GM23338 (cell line): ENCODE measurements around the gene PEDS1. TPM values are rescaled to one million over a fixed set of nuclear protein-coding genes. Genes with fewer than 3 reads are reported as not detected.

Experiments used
- ATAC-seq: fragments of 200-7000 bp; cut with Tn5 transposase; 3 replicates; pipeline ENCODE4 v1.9.1; 2020
- DNase-seq: peaks from one replicate; pipeline ENCODE4 v3.0.0-alpha.2; 2015; ENCODE audit warnings: low spot score
- H2AFZ ChIP-seq: fragments of 200-600 bp; sonication (generic); 2 replicates; pipeline ENCODE4 v1.8.0; 2016; ENCODE audit warnings: antibody characterized with exemption, mild to moderate bottlenecking, moderate library complexity
- H3F3A ChIP-seq: fragments of 200-600 bp; sonication (generic); replicated peaks from 2 replicates; pipeline ENCODE4 v1.8.0; 2017; ENCODE audit warnings: antibody characterized with exemption, mixed run types, low read depth
- H3K27ac ChIP-seq: fragments of 200-600 bp; sonication (generic); 2 replicates; pipeline ENCODE4 v1.6.1; 2016; ENCODE audit warnings: low read depth
- H3K27me3 ChIP-seq: fragments of 200-600 bp; sonication (generic); 2 replicates; pipeline ENCODE4 v1.8.0; 2016; ENCODE audit warnings: mild to moderate bottlenecking, mixed run types, moderate library complexity; ENCODE audit not compliant: insufficient read depth
- H3K36me3 ChIP-seq: fragments of 200-600 bp; sonication (generic); 2 replicates; pipeline ENCODE4 v1.8.0; 2016; ENCODE audit warnings: mild to moderate bottlenecking; ENCODE audit not compliant: insufficient read depth
- H3K4me1 ChIP-seq: fragments of 200-600 bp; sonication (generic); 2 replicates; pipeline ENCODE4 v1.8.0; 2016; ENCODE audit warnings: mild to moderate bottlenecking, moderate library complexity; ENCODE audit not compliant: insufficient read depth
- H3K4me2 ChIP-seq: fragments of 200-600 bp; sonication (generic); 2 replicates; pipeline ENCODE4 v1.7.1; 2017; ENCODE audit warnings: mixed run types
- H3K4me3 ChIP-seq: fragments of 200-600 bp; sonication (generic); 2 replicates; pipeline ENCODE4 v1.6.1; 2016; ENCODE audit warnings: mixed run types
- H3K79me2 ChIP-seq: fragments of 200-600 bp; sonication (generic); replicated peaks from 2 replicates; pipeline ENCODE4 v1.8.0; 2017; ENCODE audit warnings: mild to moderate bottlenecking; ENCODE audit not compliant: insufficient read depth
- H3K9me2 ChIP-seq: fragments of 200-600 bp; sonication (generic); 2 replicates; pipeline ENCODE4 v1.8.0; 2017; ENCODE audit not compliant: insufficient read depth
- H4K20me1 ChIP-seq: fragments of 200-600 bp; sonication (generic); replicated peaks from 2 replicates; pipeline ENCODE4 v1.8.0; 2017; ENCODE audit warnings: mild to moderate bottlenecking; ENCODE audit not compliant: insufficient read depth
- H3K27ac Mint-ChIP-seq: 2 replicates; pipeline ENCODE4 v1.8.0; 2020; ENCODE audit warnings: inconsistent platforms, mild to moderate bottlenecking, moderate library complexity, mixed read lengths
- H3K27me3 Mint-ChIP-seq: 3 replicates; pipeline ENCODE4 v1.8.0; 2022; ENCODE audit warnings: low read depth, mild to moderate bottlenecking, moderate library complexity, mixed read lengths, inconsistent platforms; ENCODE audit not compliant: insufficient read depth, poor library complexity
- H3K36me3 Mint-ChIP-seq: 3 replicates; pipeline ENCODE4 v1.8.0; 2021; ENCODE audit warnings: low read depth, mild to moderate bottlenecking, inconsistent platforms, moderate library complexity, mixed read lengths
- H3K4me1 Mint-ChIP-seq: 3 replicates; pipeline ENCODE4 v1.8.0; 2020; ENCODE audit warnings: mild to moderate bottlenecking, inconsistent platforms, mixed read lengths
- H3K4me3 Mint-ChIP-seq: 3 replicates; pipeline ENCODE4 v1.8.0; 2021; ENCODE audit warnings: moderate library complexity, mild to moderate bottlenecking, inconsistent platforms, mixed read lengths
- H3K9me3 Mint-ChIP-seq: 3 replicates; pipeline ENCODE4 v1.8.0; 2020; ENCODE audit warnings: moderate library complexity, mild to moderate bottlenecking, inconsistent platforms, mixed read lengths
- CREB1 ChIP-seq: fragments of 250-450 bp; sonication (Bioruptor Pico); IDR thresholded peaks from 2 replicates; pipeline ENCODE4 v1.5.0; 2020; ENCODE audit warnings: low read depth, mild to moderate bottlenecking, moderate library complexity
- NANOG ChIP-seq: IDR thresholded peaks from 2 replicates; pipeline ENCODE4 v1.6.1; 2016; ENCODE audit warnings: antibody characterized with exemption, borderline replicate concordance
- ZNF114 ChIP-seq: fragments of 250-450 bp; sonication (Bioruptor Pico); IDR thresholded peaks from 2 replicates; pipeline ENCODE4 v1.5.0; 2020; ENCODE audit warnings: mild to moderate bottlenecking, moderate library complexity
- ZNF331 ChIP-seq: fragments of 250-450 bp; sonication (Bioruptor Pico); IDR thresholded peaks from 2 replicates; pipeline ENCODE4 v1.5.0; 2020; ENCODE audit warnings: low read depth, mild to moderate bottlenecking, moderate library complexity
- polyA plus RNA-seq: library from polyadenylated mRNA; unstranded; fragments of >200 nt; fragmentation: Nextera tagmentation; extraction: Ambion mirVana; gene quantifications from 2 replicates; pipeline ENCODE4 v1.2.1, GENCODE V29; 2016
- total RNA-seq: library from RNA; depleted of rRNA; stranded (reverse); fragments of >200 nt; shearing (Covaris generic); gene quantifications from 2 replicates; pipeline ENCODE4 v1.2.3, GENCODE V29; 2014
- TF ChIP-seq, protein P1 (sequence below): fragments of 250-450 bp; sonication (Bioruptor Pico); IDR thresholded peaks from 2 replicates; pipeline ENCODE4 v1.5.0; 2020; ENCODE audit warnings: mild to moderate bottlenecking, moderate library complexity

Gene PEDS1
- total and polyA plus RNA-seq, 2 experiments from 2014 or later: 34.5 to 43.6 TPM

DNA sequence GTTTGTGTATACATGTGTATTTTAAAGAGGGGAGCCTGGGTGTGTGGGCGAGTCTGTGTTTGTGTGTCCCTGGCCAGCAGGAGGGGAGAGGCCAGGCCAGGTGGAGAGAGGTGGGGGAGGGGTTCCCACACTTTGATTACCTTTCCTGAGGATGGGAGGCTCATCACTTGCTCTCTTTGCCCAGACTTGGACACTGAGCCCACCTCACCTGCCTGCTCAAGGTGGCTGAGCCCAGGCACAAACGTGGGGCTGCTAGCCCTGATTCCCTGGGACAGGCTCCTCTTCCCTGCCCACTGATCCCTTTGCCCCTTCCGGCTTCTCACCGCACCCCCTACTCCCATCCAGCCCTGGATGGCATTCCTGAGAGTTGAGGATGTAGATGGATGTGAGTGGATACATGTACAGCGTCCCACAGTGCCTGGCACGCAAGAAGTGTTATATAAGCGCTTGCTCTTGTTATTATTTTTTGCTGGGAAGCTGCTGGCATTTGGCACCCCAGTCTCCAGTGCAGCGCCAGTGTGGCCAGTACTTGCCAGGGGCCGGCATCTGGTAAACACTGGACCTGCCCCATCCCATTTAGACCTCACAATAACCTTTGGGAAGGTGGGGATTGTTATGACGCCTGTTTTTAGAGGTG is 39.8 kb upstream of the PEDS1 start (continued):
- TF ChIP-seq, protein P1, sequence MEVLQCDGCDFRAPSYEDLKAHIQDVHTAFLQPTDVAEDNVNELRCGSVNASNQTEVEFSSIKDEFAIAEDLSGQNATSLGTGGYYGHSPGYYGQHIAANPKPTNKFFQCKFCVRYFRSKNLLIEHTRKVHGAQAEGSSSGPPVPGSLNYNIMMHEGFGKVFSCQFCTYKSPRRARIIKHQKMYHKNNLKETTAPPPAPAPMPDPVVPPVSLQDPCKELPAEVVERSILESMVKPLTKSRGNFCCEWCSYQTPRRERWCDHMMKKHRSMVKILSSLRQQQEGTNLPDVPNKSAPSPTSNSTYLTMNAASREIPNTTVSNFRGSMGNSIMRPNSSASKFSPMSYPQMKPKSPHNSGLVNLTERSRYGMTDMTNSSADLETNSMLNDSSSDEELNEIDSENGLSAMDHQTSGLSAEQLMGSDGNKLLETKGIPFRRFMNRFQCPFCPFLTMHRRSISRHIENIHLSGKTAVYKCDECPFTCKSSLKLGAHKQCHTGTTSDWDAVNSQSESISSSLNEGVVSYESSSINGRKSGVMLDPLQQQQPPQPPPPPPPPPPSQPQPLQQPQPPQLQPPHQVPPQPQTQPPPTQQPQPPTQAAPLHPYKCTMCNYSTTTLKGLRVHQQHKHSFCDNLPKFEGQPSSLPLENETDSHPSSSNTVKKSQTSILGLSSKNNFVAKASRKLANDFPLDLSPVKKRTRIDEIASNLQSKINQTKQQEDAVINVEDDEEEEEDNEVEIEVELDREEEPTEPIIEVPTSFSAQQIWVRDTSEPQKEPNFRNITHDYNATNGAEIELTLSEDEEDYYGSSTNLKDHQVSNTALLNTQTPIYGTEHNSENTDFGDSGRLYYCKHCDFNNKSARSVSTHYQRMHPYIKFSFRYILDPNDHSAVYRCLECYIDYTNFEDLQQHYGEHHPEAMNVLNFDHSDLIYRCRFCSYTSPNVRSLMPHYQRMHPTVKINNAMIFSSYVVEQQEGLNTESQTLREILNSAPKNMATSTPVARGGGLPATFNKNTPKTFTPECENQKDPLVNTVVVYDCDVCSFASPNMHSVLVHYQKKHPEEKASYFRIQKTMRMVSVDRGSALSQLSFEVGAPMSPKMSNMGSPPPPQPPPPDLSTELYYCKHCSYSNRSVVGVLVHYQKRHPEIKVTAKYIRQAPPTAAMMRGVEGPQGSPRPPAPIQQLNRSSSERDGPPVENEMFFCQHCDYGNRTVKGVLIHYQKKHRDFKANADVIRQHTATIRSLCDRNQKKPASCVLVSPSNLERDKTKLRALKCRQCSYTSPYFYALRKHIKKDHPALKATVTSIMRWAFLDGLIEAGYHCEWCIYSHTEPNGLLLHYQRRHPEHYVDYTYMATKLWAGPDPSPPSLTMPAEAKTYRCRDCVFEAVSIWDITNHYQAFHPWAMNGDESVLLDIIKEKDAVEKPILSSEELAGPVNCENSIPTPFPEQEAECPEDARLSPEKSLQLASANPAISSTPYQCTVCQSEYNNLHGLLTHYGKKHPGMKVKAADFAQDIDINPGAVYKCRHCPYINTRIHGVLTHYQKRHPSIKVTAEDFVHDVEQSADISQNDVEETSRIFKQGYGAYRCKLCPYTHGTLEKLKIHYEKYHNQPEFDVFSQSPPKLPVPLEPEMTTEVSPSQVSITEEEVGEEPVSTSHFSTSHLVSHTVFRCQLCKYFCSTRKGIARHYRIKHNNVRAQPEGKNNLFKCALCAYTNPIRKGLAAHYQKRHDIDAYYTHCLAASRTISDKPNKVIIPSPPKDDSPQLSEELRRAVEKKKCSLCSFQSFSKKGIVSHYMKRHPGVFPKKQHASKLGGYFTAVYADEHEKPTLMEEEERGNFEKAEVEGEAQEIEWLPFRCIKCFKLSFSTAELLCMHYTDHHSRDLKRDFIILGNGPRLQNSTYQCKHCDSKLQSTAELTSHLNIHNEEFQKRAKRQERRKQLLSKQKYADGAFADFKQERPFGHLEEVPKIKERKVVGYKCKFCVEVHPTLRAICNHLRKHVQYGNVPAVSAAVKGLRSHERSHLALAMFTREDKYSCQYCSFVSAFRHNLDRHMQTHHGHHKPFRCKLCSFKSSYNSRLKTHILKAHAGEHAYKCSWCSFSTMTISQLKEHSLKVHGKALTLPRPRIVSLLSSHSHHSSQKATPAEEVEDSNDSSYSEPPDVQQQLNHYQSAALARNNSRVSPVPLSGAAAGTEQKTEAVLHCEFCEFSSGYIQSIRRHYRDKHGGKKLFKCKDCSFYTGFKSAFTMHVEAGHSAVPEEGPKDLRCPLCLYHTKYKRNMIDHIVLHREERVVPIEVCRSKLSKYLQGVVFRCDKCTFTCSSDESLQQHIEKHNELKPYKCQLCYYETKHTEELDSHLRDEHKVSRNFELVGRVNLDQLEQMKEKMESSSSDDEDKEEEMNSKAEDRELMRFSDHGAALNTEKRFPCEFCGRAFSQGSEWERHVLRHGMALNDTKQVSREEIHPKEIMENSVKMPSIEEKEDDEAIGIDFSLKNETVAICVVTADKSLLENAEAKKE: no peak
- TF ChIP-seq ZNF114: no peak
- no peak for TF ChIP-seq CREB1
- no peak for TF ChIP-seq NANOG
- TF ChIP-seq ZNF331: no peak

DNA sequence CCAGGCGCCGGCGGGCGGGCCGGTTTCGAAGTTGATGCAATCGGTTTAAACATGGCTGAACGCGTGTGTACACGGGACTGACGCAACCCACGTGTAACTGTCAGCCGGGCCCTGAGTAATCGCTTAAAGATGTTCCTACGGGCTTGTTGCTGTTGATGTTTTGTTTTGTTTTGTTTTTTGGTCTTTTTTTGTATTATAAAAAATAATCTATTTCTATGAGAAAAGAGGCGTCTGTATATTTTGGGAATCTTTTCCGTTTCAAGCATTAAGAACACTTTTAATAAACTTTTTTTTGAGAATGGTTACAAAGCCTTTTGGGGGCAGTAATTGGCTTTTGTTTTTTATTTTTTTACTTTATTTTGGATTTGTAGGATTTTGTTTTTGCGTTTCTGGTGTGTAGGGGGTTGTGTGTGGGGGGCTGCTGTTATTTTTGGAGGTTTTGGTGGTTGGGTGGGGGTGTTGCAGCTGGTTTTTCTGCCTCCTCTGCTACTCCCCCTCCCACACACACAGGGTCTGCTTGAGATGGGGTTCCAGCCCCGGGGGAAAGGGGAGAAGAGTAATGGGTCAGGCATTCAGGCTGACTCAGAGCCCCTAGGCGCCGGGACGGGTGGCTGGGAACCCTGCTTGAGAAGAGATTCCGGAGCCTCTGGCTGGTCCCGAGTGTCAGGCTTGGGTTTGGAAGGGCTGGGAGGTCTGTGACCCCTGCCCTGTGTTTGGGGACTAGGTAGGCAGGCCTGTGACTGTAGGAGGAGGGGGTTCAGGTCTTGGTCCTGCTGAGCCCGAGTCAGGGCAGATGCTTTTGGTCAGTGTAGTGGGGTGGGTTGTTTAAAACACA is 39.1 kb upstream of the PEDS1 start:
- Histone ChIP-seq H3K4me1 (peaks cover 24% of the 10 kb centered on the region), H3F3A (0 out of 2 replicates have a peak, but pooled peaks cover 8% of the 10 kb centered on the region), H3K27ac (peak overlapping the region; percentile 66; the same call in 1 of the 2 replicates), H3K79me2 (peaks cover 29% of the 10 kb centered on the region), H3K4me2 (peak overlapping the region; percentile 100), H3K36me3 (no peaks in the 10 kb centered on the region), H2AFZ (no peak overlapping the region), H3K9me2 (no peaks in the 10 kb centered on the region), H3K4me3 (peak overlapping the region; percentile 90), H3K27me3 (no peaks in the 10 kb centered on the region), H4K20me1 (no peaks in the 10 kb centered on the region; the same call in 1 of the 2 replicates)
- Mint-ChIP-seq H3K9me3 (no peaks in the 10 kb centered on the region; the same call in 2 of the 3 replicates), H3K4me1 (peaks cover 50% of the 10 kb centered on the region), H3K4me3 (peak overlapping the region; percentile 96), H3K27ac (peak overlapping the region; percentile 98), H3K36me3 (peaks cover 24% of the 10 kb centered on the region), H3K27me3 (peaks cover 21% of the 10 kb centered on the region)
- TF ChIP-seq CREB1: peak; percentile 20; the same call in 1 of the 2 replicates
- TF ChIP-seq ZNF114: no peak
- TF ChIP-seq, protein P1: no peak
- ATAC-seq (peak; percentile 5; the same call in 2 of the 3 replicates), DNase-seq (peak; percentile 88)
